ENCODE measurements around the gene CORO2B. TPM values are rescaled to one million over a fixed set of nuclear protein-coding genes. Genes with fewer than 3 reads are reported as not detected.

The CORO2B gene
- total RNA-seq, 1 donor from 2014 or later = not detected

GRCh38 chr15:68589783-68590710 is 11.3 kb downstream of the CORO2B start:
- intact Hi-C loops (cut with micrococcal nuclease) = no loop called here

GRCh38 chr15:68590721-68591389 is 12.1 kb downstream of the CORO2B start:
- intact Hi-C loops (cut with micrococcal nuclease) = no loop called here

GRCh38 chr15:68592054-68592453 is 13.3 kb downstream of the CORO2B start:
- intact Hi-C loops (cut with micrococcal nuclease) = no loop called here

- intact Hi-C loops (cut with micrococcal nuclease) = no loop called here
Observed at GRCh38 chr15:68592544-68592943, 13.8 kb downstream of the CORO2B start.

GRCh38 chr15:68593341-68593740 is 14.5 kb downstream of the CORO2B start:
- intact Hi-C loops (cut with micrococcal nuclease) = no loop called here

GRCh38 chr15:68593828-68594532 is 15.2 kb downstream of the CORO2B start:
- intact Hi-C loops (cut with micrococcal nuclease) = no loop called here

- intact Hi-C loops (cut with micrococcal nuclease) = no loop called here
Observed at GRCh38 chr15:68594533-68595259, 15.9 kb downstream of the CORO2B start.

GRCh38 chr15:68595260-68595564 is 16.4 kb downstream of the CORO2B start:
- intact Hi-C loops (cut with micrococcal nuclease) = no loop called here

GRCh38 chr15:68595761-68596160 is 17.0 kb downstream of the CORO2B start:
- intact Hi-C loops (cut with micrococcal nuclease) = no loop called here

GRCh38 chr15:68596691-68597090 is 17.9 kb downstream of the CORO2B start:
- intact Hi-C loops (cut with micrococcal nuclease) = no loop called here

GRCh38 chr15:68597581-68597980 is 18.8 kb downstream of the CORO2B start:
- intact Hi-C loops (cut with micrococcal nuclease) = no loop called here

- intact Hi-C loops (cut with micrococcal nuclease) = no loop called here
Observed at GRCh38 chr15:68598171-68599152, 19.7 kb downstream of the CORO2B start.

GRCh38 chr15:68599153-68599545 is 20.4 kb downstream of the CORO2B start:
- intact Hi-C loops (cut with micrococcal nuclease) = no loop called here

GRCh38 chr15:68599560-68600071 is 20.8 kb downstream of the CORO2B start:
- intact Hi-C loops (cut with micrococcal nuclease) = no loop called here

- intact Hi-C loops (cut with micrococcal nuclease) = no loop called here
Observed at GRCh38 chr15:68601206-68602197, 22.7 kb downstream of the CORO2B start.

- intact Hi-C loops (cut with micrococcal nuclease) = no loop called here
Observed at GRCh38 chr15:68602459-68603215, 23.8 kb downstream of the CORO2B start.

- intact Hi-C loops (cut with micrococcal nuclease) = no loop called here
Observed at GRCh38 chr15:68603216-68603595, 24.4 kb downstream of the CORO2B start.

- intact Hi-C loops (cut with micrococcal nuclease) = no loop called here
Observed at GRCh38 chr15:68603951-68604350, 25.2 kb downstream of the CORO2B start.
